Ovary (tissue), 9 donors: Measurements from ENCODE around the gene PTDSS2. TPM values are rescaled to one million over a fixed set of nuclear protein-coding genes. Genes with fewer than 3 reads are reported as not detected.

Experiments
- DNase-seq, 5 donors: peaks; one replicate each; pipeline ENCODE4 v3.0.0-alpha.2; 2019 to 2020
- H3K27ac ChIP-seq, 2 donors: fragments of 200-600 bp; one replicate each; pipeline versions ENCODE4 v1.5.1 to v1.8.0; 2019 to 2022
- H3K27me3 ChIP-seq: fragments of 200-600 bp; one replicate; pipeline ENCODE4 v1.8.0; 2022
- H3K36me3 ChIP-seq: fragments of 200-600 bp; sonication (generic); one replicate; pipeline ENCODE4 v1.5.1; 2019
- H3K4me1 ChIP-seq: one replicate; pipeline ENCODE4 v1.8.1; 2013; ENCODE audit warnings: mild to moderate bottlenecking, moderate library complexity; ENCODE audit not compliant: insufficient read depth
- H3K4me3 ChIP-seq: fragments of 200-600 bp; sonication (generic); one replicate; pipeline ENCODE4 v1.5.1; 2017
- H3K9me3 ChIP-seq, 2 donors: fragments of 200-600 bp in 1 of 2; sonication (generic) in 1 of 2; one replicate each; pipeline versions ENCODE4 v1.5.1 to v1.8.1; 2013 to 2019; ENCODE audit warnings: mild to moderate bottlenecking in 1 of 2, moderate library complexity in 1 of 2
- CTCF ChIP-seq, 3 donors: fragments of 450-650 bp in 2 of 3; fragments of 200-600 bp in 1 of 3; IDR thresholded peaks; one replicate each; pipeline versions ENCODE4 v1.5.1 to v1.8.0; 2016 to 2022; ENCODE audit warnings: antibody characterized with exemption in 3 of 3, mild to moderate bottlenecking in 1 of 3
- EP300 ChIP-seq: sonication (generic); formaldehyde crosslinking; IDR thresholded peaks from one replicate; pipeline ENCODE4 v1.6.1; 2017; ENCODE audit warnings: antibody characterized with exemption
- POLR2A ChIP-seq: fragments of 450-650 bp; IDR thresholded peaks from one replicate; pipeline ENCODE4 v1.6.1; 2017; ENCODE audit warnings: antibody characterized with exemption, mild to moderate bottlenecking, moderate library complexity
- WGBS, 3 donors: extraction: QIAGEN DNeasy Blood & Tissue Kit in 1 of 3; methylation state at CpG; one replicate each; pipeline versions ENCODE4 v1.1.5 to v1.1.7; 2013 to 2017; 5-methylcytosine and 5-hydroxymethylcytosine counted together
- intact Hi-C, 4 donors: fragments of 100-400 bp; cut with DNase I; formaldehyde crosslinking; loops; one replicate each; pipeline versions ENCODE4 v1.11.0 to v1.15.1; 2022 to 2023
- polyA plus RNA-seq, 2 donors: library from polyadenylated mRNA; stranded (reverse); fragments of 200-250 nt in 1 of 2; fragments of 350-450 nt in 1 of 2; fragmentation: Illumina TruSeq in 1 of 2; extraction: RNeasy Lipid Tissue Mini Kit (QIAGEN cat#74804) in 1 of 2; gene quantifications; one replicate each; pipeline ENCODE4 v1.2.3, GENCODE V29; 2013 to 2014
- total RNA-seq, 7 donors: library from RNA; depleted of rRNA in 2 of 7; stranded (reverse); fragments of >200 nt in 2 of 7; fragmentation: NEBNext Ultra II Directional in 3 of 7; extraction: Animal tissue kit (Norgen Biotek cat#: 25700) in 3 of 7; gene quantifications; one replicate each; pipeline versions ENCODE4 v1.1.0 to v1.2.4, GENCODE V29; 2016 to 2023
- donor health status: DM: no; HTN: no; CAD: no; lungs with moderate emphysema.
- donor health status: DM: no; HTN: no; CAD: no.
- donor health status: Bipolar disorder and iron deficiency.
- donor health status: DM: yes; HTN: yes; CAD: no.
- donor health status: DM: no; HTN: no; CAD: no.
- donor health status: DM: yes; HTN: yes; CAD: no.

Gene PTDSS2
- total and polyA plus RNA-seq, 9 donors: 17.1 to 56.5 (median 38.8) TPM

- no peak for DNase-seq
- H3K4me1 ChIP-seq: no peaks in the 10 kb centered on the region
- TF ChIP-seq CTCF (IDR thresholded peaks at IDR 0.05) (no peak), POLR2A (no peak), EP300 (no peak)
- no peaks in the 10 kb centered on the region for H3K36me3 ChIP-seq
- no peak overlapping the region for H3K27ac ChIP-seq
- no peaks in the 10 kb centered on the region for H3K9me3 ChIP-seq
- intact Hi-C loops: loop anchor here in 1 of 4 donors (10.0 kb wide), 1 partner anchor 45 kb away; the partner anchor contains the start of gene RNH1
- H3K27me3 ChIP-seq: no peaks in the 10 kb centered on the region
- WGBS, 3 donors: 91 to 95% (median 93%) methylated on average over 22 to 24 of the region's 24 CpGs
- H3K4me3 ChIP-seq: no peak overlapping the region
These were observed 9.6 kb downstream of the PTDSS2 start for GRCh38 chr11:459511-460220.

GRCh38 chr11:460331-461199 is 10.5 kb downstream of the PTDSS2 start:
- Histone ChIP-seq H3K36me3 (no peaks in the 10 kb centered on the region), H3K27ac (no peak overlapping the region)
- no peak for DNase-seq

GRCh38 chr11:461626-462025 is 11.5 kb downstream of the PTDSS2 start:
- H3K27ac ChIP-seq: no peak overlapping the region

More at GRCh38 chr11:460331-461199, 10.5 kb downstream of the PTDSS2 start:
- H3K4me3 ChIP-seq: no peak overlapping the region
- H3K4me1 ChIP-seq: no peaks in the 10 kb centered on the region
- no peaks in the 10 kb centered on the region for H3K27me3 ChIP-seq
- TF ChIP-seq POLR2A (no peak), EP300 (no peak), CTCF (IDR thresholded peaks at IDR 0.05) (no peak)
- intact Hi-C loops: no loop called here
- WGBS, 3 donors: 82 to 85% (median 85%) methylated on average over 37 to 41 of the region's 41 CpGs
- no peaks in the 10 kb centered on the region for H3K9me3 ChIP-seq

More at GRCh38 chr11:461626-462025, 11.5 kb downstream of the PTDSS2 start:
- 84 to 91% (median 90%) methylated on average over 9 of the region's 9 CpGs for whole genome bisulfite sequencing, 3 donors
- Histone ChIP-seq H3K4me1 (no peaks in the 10 kb centered on the region), H3K27me3 (no peaks in the 10 kb centered on the region), H3K36me3 (no peaks in the 10 kb centered on the region), H3K4me3 (no peak overlapping the region), H3K9me3 (no peaks in the 10 kb centered on the region)
- TF ChIP-seq POLR2A (no peak), CTCF (IDR thresholded peaks at IDR 0.05) (no peak), EP300 (no peak)
- intact Hi-C loops: no loop called here
- DNase-seq: no peak
